C4-2B (cell line): ENCODE data around the gene GPR108.

Experiments used
- CTCF ChIP-seq: fragments of 450-650 bp; conservative IDR thresholded peaks from 2 replicates; pipeline ENCODE4 v1.5.1; 2017; ENCODE audit warnings: mild to moderate bottlenecking
- ZFX ChIP-seq: fragments of 450-650 bp; IDR thresholded peaks from 2 replicates; pipeline ENCODE4 v1.6.1; 2017

DNA sequence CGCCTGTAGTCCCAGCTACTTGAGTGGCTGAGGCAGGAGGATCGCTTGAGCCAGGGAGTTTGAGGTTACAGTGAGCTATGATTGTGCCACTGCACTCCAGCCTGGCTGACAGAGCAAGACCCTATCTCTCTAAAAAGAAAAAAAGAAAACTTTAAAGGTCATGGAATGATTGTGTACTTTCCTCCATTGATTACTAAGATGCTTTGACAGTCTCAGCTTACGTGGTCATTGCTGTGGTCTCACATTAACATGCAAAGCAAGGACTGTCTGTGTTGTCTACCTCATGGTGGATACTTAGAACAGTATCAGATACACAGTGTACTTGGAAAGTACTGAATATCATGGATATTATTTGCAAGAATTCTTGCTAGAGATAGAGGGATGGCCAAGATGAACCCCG is 53.4 kb downstream of the GPR108 start:
- TF ChIP-seq CTCF = no peak
- TF ChIP-seq ZFX = no peak
